Erythroblast (primary cell): ENCODE data around the gene PYGL.
"Not testable (repeated sequence)": the region's sequence is repeated elsewhere in the genome, so short reads cannot be mapped to it uniquely, and the experiment has no call there.

Experiments
- GATA1 ChIP-seq: IDR thresholded peaks from 2 replicates; pipeline ENCODE4 v1.6.1; 2011; ENCODE audit warnings: low read depth, mild to moderate bottlenecking, control low read depth, low read length, moderate library complexity
- POLR2A ChIP-seq: IDR thresholded peaks from 2 replicates; pipeline ENCODE4 v1.6.1; 2011; ENCODE audit warnings: mild to moderate bottlenecking, low read length

DNA sequence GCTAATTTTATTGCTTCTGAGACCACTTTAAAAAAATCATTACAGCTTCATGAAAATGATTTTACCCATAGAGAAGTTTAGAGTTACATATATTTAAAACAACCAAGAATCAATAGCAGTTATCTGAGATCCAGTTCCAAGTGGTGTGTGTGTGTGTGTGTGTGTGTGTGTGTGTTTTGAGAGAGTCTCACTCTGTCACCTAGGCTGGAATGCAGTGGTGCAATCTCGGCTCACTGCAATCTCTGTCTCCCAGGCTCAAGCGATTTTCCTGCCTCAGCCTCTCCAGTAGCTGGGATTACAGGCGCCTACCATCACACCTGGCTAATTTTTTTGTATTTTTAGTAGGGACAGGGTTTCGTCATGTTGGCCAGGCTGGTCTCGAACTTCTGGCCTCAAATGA is 24.8 kb downstream of the PYGL start:
- not testable (repeated sequence) for TF ChIP-seq POLR2A, GATA1
